Endometrium (tissue), 2 donors: ENCODE results near the gene IRF9.
A peak's percentile ranks its signal among the peaks of the same experiment; 100 is the strongest.

ENCODE experiments used
- FAIRE-seq: peaks from 2 replicates; lab custom pipeline; 2012; peaks lifted over from hg19 to GRCh38; lab: Jason Lieb, UNC
- donor health status: control.
- donor health status: control.

IRF9 gene

GRCh38 chr14:24131549-24131966 lies 29.5 kb upstream of the IRF9 start:
- FAIRE-seq = no peak

GRCh38 chr14:24132061-24132685 lies 28.9 kb upstream of the IRF9 start:
- FAIRE-seq = no peak

GRCh38 chr14:24132976-24133375 lies 28.1 kb upstream of the IRF9 start:
- no peak for FAIRE-seq

- no peak for FAIRE-seq
Observed at GRCh38 chr14:24133735-24134134, 27.3 kb upstream of the IRF9 start.

GRCh38 chr14:24135584-24135833 lies 25.6 kb upstream of the IRF9 start:
- FAIRE-seq = no peak

GRCh38 chr14:24135834-24136683 lies 25.0 kb upstream of the IRF9 start, which contains the start of gene PSME1:
Gene PSME1 (plus strand): TSS chr14:24136194. CDS start chr14:24136263, 69 bp downstream.
- no peak for FAIRE-seq

GRCh38 chr14:24136684-24137528 lies 24.2 kb upstream of the IRF9 start:
- no peak for FAIRE-seq

- no peak for FAIRE-seq
Observed at GRCh38 chr14:24137529-24138395, 23.3 kb upstream of the IRF9 start.

GRCh38 chr14:24138396-24139271 lies 22.4 kb upstream of the IRF9 start:
- no peak for FAIRE-seq

- FAIRE-seq = no peak
Observed at GRCh38 chr14:24139272-24139934, 21.7 kb upstream of the IRF9 start.

GRCh38 chr14:24141097-24141880 lies 19.8 kb upstream of the IRF9 start, which contains the start of gene EMC9:
Gene EMC9 (minus strand): TSS chr14:24141591. CDS start chr14:24141304, 287 bp downstream.
- FAIRE-seq = peak; percentile 76

GRCh38 chr14:24143511-24143910 lies 17.6 kb upstream of the IRF9 start:
- FAIRE-seq = no peak

GRCh38 chr14:24144451-24144850 lies 16.6 kb upstream of the IRF9 start:
- no peak for FAIRE-seq

GRCh38 chr14:24145219-24145618 lies 15.8 kb upstream of the IRF9 start:
- no peak for FAIRE-seq

- no peak for FAIRE-seq
Observed at GRCh38 chr14:24145690-24146452, 15.2 kb upstream of the IRF9 start.

- peak; percentile 41 for FAIRE-seq
Observed at GRCh38 chr14:24146453-24146977, 14.6 kb upstream of the IRF9 start, which contains the start of gene PSME2. Gene PSME2 (minus strand): TSS chr14:24146610. CDS start chr14:24146581, 29 bp downstream.

GRCh38 chr14:24146978-24147760 lies 13.9 kb upstream of the IRF9 start, which contains the start of gene RNF31:
Gene RNF31 (plus strand): TSS chr14:24147498. CDS start chr14:24147699, 201 bp downstream.
- peak; percentile 95 for FAIRE-seq
